Smooth muscle cell (in vitro differentiated cells): ENCODE results near the gene LSM7. TPM values are rescaled to one million over a fixed set of nuclear protein-coding genes. Genes with fewer than 3 reads are reported as not detected.

Experiments
- DNase-seq: peaks from one replicate; lab custom pipeline; 2025; ENCODE audit not compliant: unreplicated experiment; lab: John Stamatoyannopoulos, UW
- H2AFZ ChIP-seq: fragments of 200-600 bp; sonication (generic); 2 replicates; pipeline ENCODE4 v1.6.0; 2016; ENCODE audit warnings: antibody characterized with exemption, low read depth, mild to moderate bottlenecking
- H3F3A ChIP-seq: fragments of 200-600 bp; sonication (generic); 2 replicates; pipeline ENCODE4 v1.6.0; 2017; ENCODE audit warnings: antibody characterized with exemption, low read depth
- H3K27ac ChIP-seq: fragments of 200-600 bp; sonication (generic); 2 replicates; pipeline ENCODE4 v1.5.1; 2016; ENCODE audit warnings: low read depth, mild to moderate bottlenecking
- H3K27me3 ChIP-seq: fragments of 200-600 bp; sonication (generic); 2 replicates; pipeline ENCODE4 v1.6.1; 2016; ENCODE audit warnings: low read depth, mild to moderate bottlenecking
- H3K36me3 ChIP-seq: fragments of 200-600 bp; sonication (generic); 2 replicates; pipeline ENCODE4 v1.5.1; 2016; ENCODE audit warnings: low read depth
- H3K4me1 ChIP-seq: fragments of 200-600 bp; sonication (generic); 2 replicates; pipeline ENCODE4 v1.5.1; 2016; ENCODE audit warnings: low read depth
- H3K4me2 ChIP-seq: fragments of 200-600 bp; sonication (generic); 2 replicates; pipeline ENCODE4 v1.6.0; 2016; ENCODE audit warnings: mild to moderate bottlenecking
- H3K4me3 ChIP-seq: fragments of 200-600 bp; sonication (generic); 2 replicates; pipeline ENCODE4 v1.5.1; 2016; ENCODE audit warnings: mild to moderate bottlenecking
- H3K79me2 ChIP-seq: fragments of 200-600 bp; sonication (generic); 2 replicates; pipeline ENCODE4 v1.6.0; 2016; ENCODE audit warnings: low read depth, mild to moderate bottlenecking
- H3K9ac ChIP-seq: fragments of 200-600 bp; sonication (generic); 2 replicates; pipeline ENCODE4 v1.6.0; 2016; ENCODE audit warnings: low read depth
- H3K9me3 ChIP-seq: fragments of 200-600 bp; sonication (generic); replicated peaks from 2 replicates; pipeline ENCODE4 v1.5.1; 2016; ENCODE audit warnings: low read depth
- H4K20me1 ChIP-seq: fragments of 200-600 bp; sonication (generic); 2 replicates; pipeline ENCODE4 v1.6.0; 2016; ENCODE audit warnings: low read depth
- WGBS: methylation state at CpG from one replicate; pipeline ENCODE4 v1.1.7; 2016; ENCODE audit warnings: low lambda C conversion rate; 5-methylcytosine and 5-hydroxymethylcytosine counted together
- polyA plus RNA-seq: library from polyadenylated mRNA; unstranded; fragments of >200 nt; fragmentation: Nextera tagmentation; extraction: Ambion mirVana; gene quantifications from 2 replicates; pipeline ENCODE4 v1.2.1, GENCODE V29; 2016
- total RNA-seq: library from RNA; depleted of rRNA; stranded (reverse); fragments of >200 nt; gene quantifications from 2 replicates; pipeline ENCODE4 v1.2.3, GENCODE V29; 2014
- TF ChIP-seq, protein P1 (sequence below): fragments of 200-600 bp; sonication (generic); IDR thresholded peaks from 2 replicates; pipeline ENCODE4 v1.5.1; 2017; ENCODE audit warnings: borderline replicate concordance, mild to moderate bottlenecking, antibody characterized with exemption; ENCODE audit not compliant: insufficient read depth, poor library complexity, severe bottlenecking

Gene LSM7
- total and polyA plus RNA-seq, 2 experiments from 2014 or later = 161 to 164 TPM

DNA sequence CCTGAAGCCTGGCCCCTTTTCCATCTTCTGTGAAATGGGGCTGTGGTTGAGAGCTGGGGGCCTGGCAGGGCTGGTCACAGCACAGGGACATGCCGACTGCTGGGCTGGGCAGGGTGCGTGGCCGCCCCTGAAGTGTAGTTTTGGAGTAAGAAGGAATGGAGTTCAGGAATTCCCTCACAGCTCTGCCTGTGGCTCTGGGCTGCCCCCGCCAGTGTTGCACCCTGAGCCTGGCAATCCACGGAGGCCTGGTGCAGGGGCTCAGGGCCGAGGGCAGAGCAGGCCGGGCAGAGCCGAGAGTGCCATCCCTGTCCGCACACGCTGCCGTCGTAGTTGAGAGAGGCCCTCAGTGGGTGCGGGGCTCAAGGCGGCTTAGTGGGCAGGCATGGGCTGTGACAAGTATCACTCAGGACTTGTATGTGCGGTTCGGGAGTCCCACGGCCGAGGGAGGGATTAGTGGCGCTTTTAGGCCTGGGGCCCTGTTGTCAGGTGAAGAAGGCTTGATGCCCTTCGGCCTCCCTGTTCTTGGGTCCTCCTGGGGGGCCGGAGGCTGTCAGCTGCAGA, 9.7 kb upstream of the LSM7 start:
- no peak overlapping the region for H3K4me3 ChIP-seq
- DNase-seq = no peak
- peaks cover 26% of the 10 kb centered on the region for H3K79me2 ChIP-seq
- no peak overlapping the region for H3K9ac ChIP-seq
- H3K4me1 ChIP-seq = no peaks in the 10 kb centered on the region
- H3F3A ChIP-seq = no peaks in the 10 kb centered on the region
- no peaks in the 10 kb centered on the region for H3K27me3 ChIP-seq
- H3K36me3 ChIP-seq = no peaks in the 10 kb centered on the region
- 93% methylated on average over 21 of the region's 21 CpGs for WGBS
- TF ChIP-seq, protein P1, sequence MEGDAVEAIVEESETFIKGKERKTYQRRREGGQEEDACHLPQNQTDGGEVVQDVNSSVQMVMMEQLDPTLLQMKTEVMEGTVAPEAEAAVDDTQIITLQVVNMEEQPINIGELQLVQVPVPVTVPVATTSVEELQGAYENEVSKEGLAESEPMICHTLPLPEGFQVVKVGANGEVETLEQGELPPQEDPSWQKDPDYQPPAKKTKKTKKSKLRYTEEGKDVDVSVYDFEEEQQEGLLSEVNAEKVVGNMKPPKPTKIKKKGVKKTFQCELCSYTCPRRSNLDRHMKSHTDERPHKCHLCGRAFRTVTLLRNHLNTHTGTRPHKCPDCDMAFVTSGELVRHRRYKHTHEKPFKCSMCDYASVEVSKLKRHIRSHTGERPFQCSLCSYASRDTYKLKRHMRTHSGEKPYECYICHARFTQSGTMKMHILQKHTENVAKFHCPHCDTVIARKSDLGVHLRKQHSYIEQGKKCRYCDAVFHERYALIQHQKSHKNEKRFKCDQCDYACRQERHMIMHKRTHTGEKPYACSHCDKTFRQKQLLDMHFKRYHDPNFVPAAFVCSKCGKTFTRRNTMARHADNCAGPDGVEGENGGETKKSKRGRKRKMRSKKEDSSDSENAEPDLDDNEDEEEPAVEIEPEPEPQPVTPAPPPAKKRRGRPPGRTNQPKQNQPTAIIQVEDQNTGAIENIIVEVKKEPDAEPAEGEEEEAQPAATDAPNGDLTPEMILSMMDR = no peak
- no peak overlapping the region for H3K4me2 ChIP-seq
- H3K27ac ChIP-seq = no peak overlapping the region
- no peak overlapping the region for H2AFZ ChIP-seq
- H4K20me1 ChIP-seq = peaks cover 58% of the 10 kb centered on the region
- no peaks in the 10 kb centered on the region for H3K9me3 ChIP-seq

DNA sequence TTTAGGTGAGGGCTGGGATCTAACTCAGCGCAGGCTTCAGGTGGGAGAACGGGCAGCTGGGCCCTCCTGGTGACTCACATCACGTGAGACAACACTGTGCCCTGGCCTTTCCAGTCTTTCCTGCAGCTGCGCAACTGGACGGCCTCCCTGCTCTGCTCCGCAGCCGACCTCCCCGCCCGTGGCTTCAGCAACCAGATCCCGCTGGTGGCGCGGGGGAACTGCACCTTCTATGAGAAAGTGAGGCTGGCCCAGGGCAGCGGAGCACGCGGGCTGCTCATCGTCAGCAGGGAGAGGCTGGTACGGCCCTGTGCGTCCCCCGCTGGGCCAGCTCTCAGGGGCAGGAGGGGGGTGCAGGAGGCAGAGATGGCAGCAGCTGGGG, 8.9 kb upstream of the LSM7 start:
- TF ChIP-seq, protein P1 = peak; percentile 16
- no peak overlapping the region for H3K4me3 ChIP-seq
- peaks cover 64% of the 10 kb centered on the region for H4K20me1 ChIP-seq
- no peak overlapping the region for H3K4me2 ChIP-seq
- H3K9me3 ChIP-seq = no peaks in the 10 kb centered on the region
- no peaks in the 10 kb centered on the region for H3K4me1 ChIP-seq
- H3K36me3 ChIP-seq = no peaks in the 10 kb centered on the region
- H3K27me3 ChIP-seq = no peaks in the 10 kb centered on the region
- no peak overlapping the region for H3K27ac ChIP-seq
- WGBS = 55% methylated on average over 18 of the region's 19 CpGs
- DNase-seq = no peak
- H3F3A ChIP-seq = no peaks in the 10 kb centered on the region
- peaks cover 31% of the 10 kb centered on the region for H3K79me2 ChIP-seq
- no peak overlapping the region for H2AFZ ChIP-seq
- no peak overlapping the region for H3K9ac ChIP-seq

DNA sequence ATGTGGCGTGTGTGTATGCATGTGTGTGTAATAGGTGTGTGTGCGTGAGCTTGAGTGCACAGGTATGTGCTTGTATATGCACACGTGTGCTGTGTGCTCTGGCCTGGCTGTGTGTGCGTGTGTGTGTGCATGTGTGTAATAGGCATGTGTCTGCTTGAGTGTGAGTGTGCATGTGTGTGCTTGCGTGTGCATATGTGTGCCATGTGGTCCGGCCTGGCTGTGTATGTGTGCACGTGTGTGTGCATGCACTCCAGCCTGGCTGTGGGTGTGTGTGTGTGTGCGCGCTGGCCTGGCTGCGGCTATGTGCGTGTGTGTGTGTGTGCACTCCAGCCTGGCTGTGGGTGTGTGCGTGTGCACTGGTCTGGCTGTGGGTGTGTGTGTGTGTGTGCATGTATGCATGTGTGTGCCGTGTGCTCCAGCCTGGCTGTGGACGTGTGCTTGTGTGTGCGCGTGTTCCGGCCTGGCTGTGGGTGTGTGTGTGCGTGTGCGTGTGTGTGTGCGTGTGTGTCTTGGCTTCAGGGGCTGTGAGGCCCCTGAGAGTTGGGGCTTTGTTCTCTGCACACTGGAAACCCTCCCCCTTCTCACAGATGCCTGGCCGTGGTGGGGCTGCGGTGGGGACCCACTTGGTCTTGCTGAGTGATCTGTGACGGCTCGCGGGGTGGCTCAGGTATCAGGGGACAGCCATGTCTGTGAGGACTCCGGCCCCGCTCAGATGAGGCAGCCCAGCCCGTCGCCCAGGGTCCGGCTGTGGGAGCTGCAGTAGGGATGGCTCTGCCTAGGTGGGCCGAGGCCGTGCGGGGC, 8.3 kb upstream of the LSM7 start:
- peaks cover 36% of the 10 kb centered on the region for H3K79me2 ChIP-seq
- WGBS = 92% methylated on average over 33 of the region's 33 CpGs
- H3F3A ChIP-seq = no peaks in the 10 kb centered on the region
- no peaks in the 10 kb centered on the region for H3K9me3 ChIP-seq
- peaks cover 70% of the 10 kb centered on the region for H4K20me1 ChIP-seq
- DNase-seq = no peak
- no peak overlapping the region for H3K4me2 ChIP-seq
- no peaks in the 10 kb centered on the region for H3K27me3 ChIP-seq
- H3K9ac ChIP-seq = no peak overlapping the region
- TF ChIP-seq, protein P1 = no peak
- no peak overlapping the region for H3K27ac ChIP-seq
- H2AFZ ChIP-seq = no peak overlapping the region
- no peak overlapping the region for H3K4me3 ChIP-seq
- H3K4me1 ChIP-seq = no peaks in the 10 kb centered on the region
- H3K36me3 ChIP-seq = no peaks in the 10 kb centered on the region
